KOPT-K1 (cell line): ENCODE measurements around the gene KITLG.

Source experiments
- H3K27ac ChIP-seq: fragments of 200-600 bp; sonication (generic); 2 replicates; pipeline ENCODE4 v1.5.1; 2016; ENCODE audit warnings: antibody characterized with exemption, mild to moderate bottlenecking, low read depth, low read length; ENCODE audit not compliant: poor library complexity, severe bottlenecking
- H3K36me3 ChIP-seq: fragments of 200-600 bp; sonication (generic); 2 replicates; pipeline ENCODE4 v1.5.1; 2017; ENCODE audit warnings: antibody characterized with exemption, mild to moderate bottlenecking, low read length, moderate library complexity; ENCODE audit not compliant: insufficient read depth
- H3K9me3 ChIP-seq: fragments of 200-600 bp; sonication (generic); 2 replicates; pipeline ENCODE4 v1.5.1; 2017; ENCODE audit warnings: antibody characterized with exemption, low read length, mild to moderate bottlenecking; ENCODE audit not compliant: insufficient read depth, poor library complexity, severe bottlenecking

Gene KITLG

GRCh38 chr12:88590851-88591250, 10.6 kb upstream of the KITLG start:
- H3K9me3 ChIP-seq = peaks cover 7% of the 10 kb centered on the region
- H3K36me3 ChIP-seq = no peaks in the 10 kb centered on the region
- no peak overlapping the region for H3K27ac ChIP-seq

DNA sequence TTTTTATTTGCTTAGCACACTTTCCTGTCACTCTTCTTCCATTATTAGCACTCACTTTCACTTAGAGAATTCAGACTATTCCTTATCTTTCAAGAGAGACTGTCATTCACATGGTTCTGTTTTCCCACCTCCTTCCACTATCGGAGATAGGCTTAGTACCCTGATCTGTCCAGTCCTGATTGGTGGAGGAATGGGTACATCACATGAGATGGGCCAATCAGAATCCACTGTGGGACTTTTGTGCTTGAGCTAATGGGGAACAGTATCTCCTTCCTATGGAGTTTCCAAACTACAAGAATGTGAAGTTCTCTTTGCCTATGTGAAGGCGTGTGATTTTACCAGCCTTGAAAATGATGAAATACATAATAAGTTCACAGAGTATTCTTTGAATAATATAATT, 4.8 kb upstream of the KITLG start:
- H3K9me3 ChIP-seq = peaks cover 7% of the 10 kb centered on the region
- H3K36me3 ChIP-seq = no peaks in the 10 kb centered on the region
- no peak overlapping the region for H3K27ac ChIP-seq

DNA sequence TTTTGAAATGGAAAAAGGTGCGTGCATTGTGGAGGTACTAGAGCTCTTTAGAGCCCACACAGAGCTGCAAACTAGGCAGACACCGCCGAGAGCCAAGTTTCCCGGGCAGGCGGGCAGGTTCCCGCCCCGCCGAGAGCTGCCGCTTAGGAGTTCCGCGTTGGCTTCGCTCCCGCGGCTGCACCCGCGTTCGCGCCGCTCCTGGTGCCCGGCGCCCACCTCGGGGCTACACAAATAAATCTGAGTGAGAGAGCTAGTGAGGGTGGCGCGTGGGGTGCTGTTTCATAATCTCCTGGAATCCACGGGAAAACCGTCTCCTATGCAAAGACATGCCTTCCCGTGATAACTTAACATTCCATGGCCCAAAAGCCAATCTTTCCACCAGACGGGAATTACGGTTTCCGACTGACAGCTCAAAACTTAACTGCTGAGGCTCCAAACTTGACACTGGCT, 645 bp downstream of the KITLG start:
- H3K27ac ChIP-seq = no peak overlapping the region
- H3K36me3 ChIP-seq = no peaks in the 10 kb centered on the region
- H3K9me3 ChIP-seq = no peaks in the 10 kb centered on the region

DNA sequence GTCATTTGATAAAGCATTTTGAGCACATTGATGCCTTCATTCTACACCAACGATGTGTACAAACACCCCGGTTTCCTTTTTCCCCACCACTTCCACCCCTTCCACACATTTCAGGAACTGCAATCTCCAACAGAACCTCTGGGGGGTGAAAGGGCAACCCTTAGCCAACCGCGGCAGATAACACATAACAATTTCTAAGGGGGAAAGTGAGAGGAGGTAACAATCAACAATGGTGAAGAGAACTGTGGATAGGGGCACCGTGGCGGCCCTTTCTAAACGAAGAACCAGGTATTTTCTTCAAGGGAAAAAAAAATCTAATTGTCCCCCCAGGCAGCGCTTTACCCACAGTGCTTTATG, 1.1 kb downstream of the KITLG start:
- Histone ChIP-seq H3K9me3 (no peaks in the 10 kb centered on the region), H3K36me3 (no peaks in the 10 kb centered on the region), H3K27ac (no peak overlapping the region)

DNA sequence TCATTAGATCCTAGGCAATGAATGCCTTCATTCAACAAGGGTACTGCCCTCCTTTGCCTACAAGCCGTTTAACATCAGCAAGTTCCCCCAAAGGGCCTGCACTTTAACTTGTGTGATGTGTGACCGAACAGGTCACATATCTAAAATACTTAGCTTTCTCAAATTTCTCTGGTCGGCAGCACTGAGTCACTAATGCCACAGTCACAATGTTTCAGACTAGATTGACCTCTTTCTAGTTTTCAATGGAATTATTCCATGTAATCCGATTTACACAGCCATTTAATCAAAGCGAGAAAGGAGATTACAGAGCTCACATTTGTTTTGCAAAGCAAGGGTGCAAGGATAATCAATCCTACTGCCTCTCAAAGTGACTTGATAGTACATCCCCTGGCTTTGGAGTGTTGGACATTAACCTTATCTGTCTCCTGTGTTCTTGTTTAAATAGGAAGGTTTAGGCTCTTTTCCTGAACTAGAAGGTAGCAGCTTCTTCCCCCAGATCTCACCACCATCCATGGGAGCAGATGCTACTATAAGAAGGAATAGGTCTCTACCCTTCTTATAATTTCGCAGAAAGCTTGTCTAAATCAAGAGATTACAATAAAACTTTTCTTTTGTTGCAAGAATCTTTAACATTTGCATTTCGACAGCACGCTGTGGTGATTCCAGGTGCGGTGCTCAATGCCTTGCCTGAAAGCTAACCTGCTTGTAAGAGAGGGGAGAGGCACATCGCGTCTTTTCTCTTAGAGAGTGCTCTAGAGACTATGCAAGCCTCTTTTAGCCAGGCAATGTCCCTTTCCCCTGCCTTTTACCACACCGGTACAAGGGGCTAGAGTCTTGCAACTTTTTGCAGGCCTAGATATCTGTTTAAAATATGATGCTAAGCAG, 1.8 kb downstream of the KITLG start:
- H3K9me3 ChIP-seq = no peaks in the 10 kb centered on the region
- no peaks in the 10 kb centered on the region for H3K36me3 ChIP-seq
- no peak overlapping the region for H3K27ac ChIP-seq

- H3K36me3 ChIP-seq = no peaks in the 10 kb centered on the region
- H3K27ac ChIP-seq = no peak overlapping the region
- H3K9me3 ChIP-seq = no peaks in the 10 kb centered on the region
Observed at GRCh38 chr12:88577537-88577936, 2.7 kb downstream of the KITLG start.

- H3K27ac ChIP-seq = no peak overlapping the region
- H3K36me3 ChIP-seq = no peaks in the 10 kb centered on the region
- H3K9me3 ChIP-seq = no peaks in the 10 kb centered on the region
Observed at GRCh38 chr12:88576866-88577265, 3.4 kb downstream of the KITLG start.

GRCh38 chr12:88575361-88575970, 4.8 kb downstream of the KITLG start:
- Histone ChIP-seq H3K36me3 (no peaks in the 10 kb centered on the region), H3K9me3 (no peaks in the 10 kb centered on the region), H3K27ac (no peak overlapping the region)

DNA sequence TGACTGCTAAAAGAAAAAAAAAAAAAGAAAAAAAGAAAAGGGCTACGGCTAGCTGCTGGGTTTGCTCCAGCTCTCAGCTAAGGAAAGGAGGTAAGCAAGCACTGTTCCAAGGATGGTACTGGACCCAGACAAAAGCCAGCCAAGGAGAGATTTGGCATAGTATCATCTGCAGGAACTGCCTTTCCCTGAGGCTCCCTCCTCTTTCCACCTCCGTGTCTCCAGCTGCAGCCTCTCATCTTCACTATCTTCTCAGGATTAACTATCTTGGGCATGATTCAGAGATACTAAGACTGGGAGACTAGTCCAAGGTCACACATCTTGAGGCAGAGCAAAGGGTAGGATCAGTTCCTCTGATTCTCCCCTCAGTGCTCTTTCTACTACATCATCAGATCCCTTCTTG, 6.0 kb downstream of the KITLG start:
- Histone ChIP-seq H3K36me3 (no peaks in the 10 kb centered on the region), H3K9me3 (no peaks in the 10 kb centered on the region), H3K27ac (no peak overlapping the region)

- Histone ChIP-seq H3K9me3 (no peaks in the 10 kb centered on the region), H3K36me3 (no peaks in the 10 kb centered on the region), H3K27ac (no peak overlapping the region)
Observed at GRCh38 chr12:88573583-88573982, 6.7 kb downstream of the KITLG start.

DNA sequence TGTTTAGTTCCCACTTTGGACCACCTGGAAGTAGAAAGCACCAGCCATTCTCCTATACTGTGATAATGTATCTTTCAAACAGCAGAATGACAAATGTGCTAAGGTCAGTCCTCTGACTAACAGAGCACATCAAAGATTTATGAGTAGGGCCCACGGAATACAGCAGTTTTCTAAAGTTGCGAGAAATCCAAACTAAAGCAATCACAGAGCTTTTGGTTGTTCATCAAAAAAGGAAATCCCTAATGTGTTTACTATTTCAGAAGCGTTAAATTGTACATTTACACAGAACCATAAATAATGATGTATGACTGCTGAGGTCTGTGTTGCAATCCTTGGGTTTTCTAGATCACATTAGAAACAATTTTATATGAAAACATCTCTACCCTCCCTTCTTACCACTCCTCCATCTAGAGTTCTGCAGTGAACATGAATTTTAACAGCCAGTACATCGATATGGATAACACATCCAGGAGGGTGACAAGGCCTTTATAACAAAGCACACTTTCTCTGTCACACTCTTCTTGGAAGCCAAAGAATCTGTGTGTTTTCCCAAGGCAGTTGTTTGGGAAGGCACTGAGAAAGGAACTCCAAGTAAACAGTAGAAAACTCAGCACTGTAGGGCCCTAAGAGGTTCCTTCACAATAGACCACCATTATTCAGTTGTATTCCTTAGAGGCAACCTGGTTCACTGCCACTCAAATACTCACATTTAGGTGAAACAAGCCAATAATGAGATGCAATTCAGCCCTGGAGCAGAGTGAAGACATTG, 7.3 kb downstream of the KITLG start:
- no peak overlapping the region for H3K27ac ChIP-seq
- no peaks in the 10 kb centered on the region for H3K9me3 ChIP-seq
- no peaks in the 10 kb centered on the region for H3K36me3 ChIP-seq

GRCh38 chr12:88571543-88571942, 8.7 kb downstream of the KITLG start:
- no peak overlapping the region for H3K27ac ChIP-seq

DNA sequence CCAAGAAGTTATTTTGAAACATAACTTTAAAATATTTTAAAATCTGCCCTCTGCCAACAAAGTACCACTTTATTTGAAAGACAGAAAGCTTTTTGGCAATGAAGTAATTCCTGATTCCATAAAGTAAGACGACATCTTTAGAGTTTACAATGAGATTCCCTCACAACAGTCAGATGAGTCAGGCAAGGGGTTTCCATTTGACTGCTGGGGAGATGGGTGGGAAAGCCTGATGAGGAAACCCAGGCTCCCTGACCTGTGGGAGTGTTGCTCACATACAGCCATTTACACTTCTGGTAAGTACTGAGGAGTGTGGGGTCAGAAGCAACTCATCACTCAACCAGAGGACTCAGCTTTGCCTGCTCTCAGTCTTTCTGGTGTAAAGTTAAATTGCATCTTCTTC, 10.2 kb downstream of the KITLG start:
- no peaks in the 10 kb centered on the region for H3K36me3 ChIP-seq
- H3K27ac ChIP-seq = no peak overlapping the region
- H3K9me3 ChIP-seq = no peaks in the 10 kb centered on the region

More at GRCh38 chr12:88571543-88571942, 8.7 kb downstream of the KITLG start:
- Histone ChIP-seq H3K9me3 (no peaks in the 10 kb centered on the region), H3K36me3 (no peaks in the 10 kb centered on the region)

GRCh38 chr12:88566430-88566829, 13.8 kb downstream of the KITLG start:
- Histone ChIP-seq H3K27ac (no peak overlapping the region), H3K9me3 (no peaks in the 10 kb centered on the region), H3K36me3 (no peaks in the 10 kb centered on the region)

GRCh38 chr12:88562846-88563582, 17.3 kb downstream of the KITLG start:
- H3K36me3 ChIP-seq = no peaks in the 10 kb centered on the region
- no peaks in the 10 kb centered on the region for H3K9me3 ChIP-seq
- H3K27ac ChIP-seq = no peak overlapping the region
